ENCODE results near the gene AMIGO2. TPM values are rescaled to one million over a fixed set of nuclear protein-coding genes. Genes with fewer than 3 reads are reported as not detected.

Gene AMIGO2
- total RNA-seq, 1 experiment from 2014 or later, result 16.7 TPM

GRCh38 chr12:47075192-47076084 is 4.3 kb downstream of the AMIGO2 start:
- CTCF ChIA-PET, result interaction anchor here (0.6 kb wide), 1 partner anchor 950 kb away, joined by 3 read pairs; no protein-coding TSS in a partner anchor
- POLR2A ChIA-PET (ENCODE audit: low non-redundant PET), result no interaction called here

DNA sequence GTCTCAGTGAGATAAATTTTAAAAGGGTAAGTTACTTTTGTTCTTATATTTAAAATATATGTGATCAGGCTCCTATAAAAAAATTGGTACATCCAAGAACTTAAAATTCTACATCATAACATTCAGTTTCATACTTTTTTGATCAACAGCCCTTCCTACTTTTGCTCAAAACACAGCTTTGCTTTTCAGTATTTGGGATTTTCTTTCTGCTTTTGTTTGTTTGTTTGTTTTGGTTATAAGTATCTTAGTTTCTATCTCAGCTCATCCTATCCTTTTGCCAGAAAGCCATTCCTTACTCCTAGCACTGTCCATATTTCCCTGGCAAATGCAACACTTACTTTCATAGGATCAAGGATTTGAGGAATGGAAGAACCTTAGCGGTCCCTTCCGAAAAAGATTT is 5.0 kb downstream of the AMIGO2 start:
- intact Hi-C loops (cut with micrococcal nuclease; ENCODE audit: unreplicated experiment), result loop anchor here (5.0 kb wide), 3 partner anchors 42 to 323 kb away; no protein-coding TSS in a partner anchor
- TF ChIP-seq, protein P1, sequence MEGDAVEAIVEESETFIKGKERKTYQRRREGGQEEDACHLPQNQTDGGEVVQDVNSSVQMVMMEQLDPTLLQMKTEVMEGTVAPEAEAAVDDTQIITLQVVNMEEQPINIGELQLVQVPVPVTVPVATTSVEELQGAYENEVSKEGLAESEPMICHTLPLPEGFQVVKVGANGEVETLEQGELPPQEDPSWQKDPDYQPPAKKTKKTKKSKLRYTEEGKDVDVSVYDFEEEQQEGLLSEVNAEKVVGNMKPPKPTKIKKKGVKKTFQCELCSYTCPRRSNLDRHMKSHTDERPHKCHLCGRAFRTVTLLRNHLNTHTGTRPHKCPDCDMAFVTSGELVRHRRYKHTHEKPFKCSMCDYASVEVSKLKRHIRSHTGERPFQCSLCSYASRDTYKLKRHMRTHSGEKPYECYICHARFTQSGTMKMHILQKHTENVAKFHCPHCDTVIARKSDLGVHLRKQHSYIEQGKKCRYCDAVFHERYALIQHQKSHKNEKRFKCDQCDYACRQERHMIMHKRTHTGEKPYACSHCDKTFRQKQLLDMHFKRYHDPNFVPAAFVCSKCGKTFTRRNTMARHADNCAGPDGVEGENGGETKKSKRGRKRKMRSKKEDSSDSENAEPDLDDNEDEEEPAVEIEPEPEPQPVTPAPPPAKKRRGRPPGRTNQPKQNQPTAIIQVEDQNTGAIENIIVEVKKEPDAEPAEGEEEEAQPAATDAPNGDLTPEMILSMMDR (conservative IDR thresholded peaks at IDR 0.05; ENCODE audit: low read depth, low read length), result no peak
- TF ChIP-seq EZH2 (IDR thresholded peaks at IDR 0.05; ENCODE audit: borderline replicate concordance, low read depth, low read length, poor library complexity, severe bottlenecking), result no peak
- no TSS peak for BruUV-seq (replicated peaks)
- POLR2A ChIA-PET (ENCODE audit: low non-redundant PET), result interaction anchor here (0.6 kb wide), 1 partner anchor 9 kb away, joined by 3 read pairs; no protein-coding TSS in a partner anchor
- H3K4me1 ChIP-seq (ENCODE audit: insufficient read depth, low read length, poor library complexity, severe bottlenecking), result peaks cover 35% of the 10 kb centered on the region
- H3K9me3 ChIP-seq (ENCODE audit: low read depth, low read length, poor library complexity, severe bottlenecking), result no peaks in the 10 kb centered on the region
- no peak for DNase-seq (ENCODE audit: low spot score)
- no peaks in the 10 kb centered on the region for H3K27me3 ChIP-seq (replicated peaks; ENCODE audit: insufficient read depth, low read depth, low read length, poor library complexity)
- H3K4me3 ChIP-seq (ENCODE audit: low read depth, low read length, poor library complexity, severe bottlenecking), result no peak overlapping the region
- H3K36me3 ChIP-seq (ENCODE audit: insufficient read depth, low read length, poor library complexity, severe bottlenecking), result no peaks in the 10 kb centered on the region
- no peak overlapping the region for H3K27ac ChIP-seq (ENCODE audit: low read depth, low read length, poor library complexity, severe bottlenecking)
- CTCF ChIA-PET, result no interaction called here

More at GRCh38 chr12:47075192-47076084, 4.3 kb downstream of the AMIGO2 start:
- Histone ChIP-seq H3K4me3 (ENCODE audit: low read depth, low read length, poor library complexity, severe bottlenecking) (no peak overlapping the region), H3K27ac (ENCODE audit: low read depth, low read length, poor library complexity, severe bottlenecking) (no peak overlapping the region), H3K27me3 (replicated peaks; ENCODE audit: insufficient read depth, low read depth, low read length, poor library complexity) (no peaks in the 10 kb centered on the region), H3K9me3 (ENCODE audit: low read depth, low read length, poor library complexity, severe bottlenecking) (no peaks in the 10 kb centered on the region), H3K36me3 (ENCODE audit: insufficient read depth, low read length, poor library complexity, severe bottlenecking) (no peaks in the 10 kb centered on the region), H3K4me1 (ENCODE audit: insufficient read depth, low read length, poor library complexity, severe bottlenecking) (peaks cover 28% of the 10 kb centered on the region)
- TF ChIP-seq EZH2 (IDR thresholded peaks at IDR 0.05; ENCODE audit: borderline replicate concordance, low read depth, low read length, poor library complexity, severe bottlenecking), result no peak
- no peak for DNase-seq (ENCODE audit: low spot score)
- no TSS peak for BruUV-seq (replicated peaks)
- intact Hi-C loops (cut with micrococcal nuclease; ENCODE audit: unreplicated experiment), result loop anchor here (5.0 kb wide), 2 partner anchors 232 to 322 kb away; no protein-coding TSS in a partner anchor

GRCh38 chr12:47073951-47074350 is 5.8 kb downstream of the AMIGO2 start:
- no peak for TF ChIP-seq EZH2 (IDR thresholded peaks at IDR 0.05; ENCODE audit: borderline replicate concordance, low read depth, low read length, poor library complexity, severe bottlenecking)
- TF ChIP-seq, protein P1 (conservative IDR thresholded peaks at IDR 0.05; ENCODE audit: low read depth, low read length), result no peak
- no TSS peak for BruUV-seq (replicated peaks)
- intact Hi-C loops (cut with micrococcal nuclease; ENCODE audit: unreplicated experiment), result loop anchor here (5.0 kb wide), 1 partner anchor 42 kb away; no protein-coding TSS in a partner anchor
- no peaks in the 10 kb centered on the region for H3K9me3 ChIP-seq (ENCODE audit: low read depth, low read length, poor library complexity, severe bottlenecking)
- no peaks in the 10 kb centered on the region for H3K36me3 ChIP-seq (ENCODE audit: insufficient read depth, low read length, poor library complexity, severe bottlenecking)
- POLR2A ChIA-PET (ENCODE audit: low non-redundant PET), result no interaction called here
- DNase-seq (ENCODE audit: low spot score), result no peak
- H3K27me3 ChIP-seq (replicated peaks; ENCODE audit: insufficient read depth, low read depth, low read length, poor library complexity), result no peaks in the 10 kb centered on the region
- CTCF ChIA-PET, result interaction anchor here (0.6 to 0.7 kb wide), 2 partner anchors 168 to 517 kb away, joined by 3 read pairs; no protein-coding TSS in a partner anchor
- H3K27ac ChIP-seq (ENCODE audit: low read depth, low read length, poor library complexity, severe bottlenecking), result no peak overlapping the region
- H3K4me1 ChIP-seq (ENCODE audit: insufficient read depth, low read length, poor library complexity, severe bottlenecking), result peaks cover 42% of the 10 kb centered on the region
- H3K4me3 ChIP-seq (ENCODE audit: low read depth, low read length, poor library complexity, severe bottlenecking), result no peak overlapping the region

All from A673 (cell line).